Smooth muscle cell (in vitro differentiated cells): Measurements from ENCODE around the gene GABRG3. TPM values are rescaled to one million over a fixed set of nuclear protein-coding genes. Genes with fewer than 3 reads are reported as not detected.

Source experiments
- DNase-seq: peaks from one replicate; lab custom pipeline; 2025; ENCODE audit not compliant: unreplicated experiment; lab: John Stamatoyannopoulos, UW
- H2AFZ ChIP-seq: fragments of 200-600 bp; sonication (generic); 2 replicates; pipeline ENCODE4 v1.6.0; 2016; ENCODE audit warnings: antibody characterized with exemption, low read depth, mild to moderate bottlenecking
- H3F3A ChIP-seq: fragments of 200-600 bp; sonication (generic); 2 replicates; pipeline ENCODE4 v1.6.0; 2017; ENCODE audit warnings: antibody characterized with exemption, low read depth
- H3K27ac ChIP-seq: fragments of 200-600 bp; sonication (generic); 2 replicates; pipeline ENCODE4 v1.5.1; 2016; ENCODE audit warnings: low read depth, mild to moderate bottlenecking
- H3K27me3 ChIP-seq: fragments of 200-600 bp; sonication (generic); 2 replicates; pipeline ENCODE4 v1.6.1; 2016; ENCODE audit warnings: low read depth, mild to moderate bottlenecking
- H3K36me3 ChIP-seq: fragments of 200-600 bp; sonication (generic); 2 replicates; pipeline ENCODE4 v1.5.1; 2016; ENCODE audit warnings: low read depth
- H3K4me1 ChIP-seq: fragments of 200-600 bp; sonication (generic); 2 replicates; pipeline ENCODE4 v1.5.1; 2016; ENCODE audit warnings: low read depth
- H3K4me2 ChIP-seq: fragments of 200-600 bp; sonication (generic); 2 replicates; pipeline ENCODE4 v1.6.0; 2016; ENCODE audit warnings: mild to moderate bottlenecking
- H3K4me3 ChIP-seq: fragments of 200-600 bp; sonication (generic); 2 replicates; pipeline ENCODE4 v1.5.1; 2016; ENCODE audit warnings: mild to moderate bottlenecking
- H3K79me2 ChIP-seq: fragments of 200-600 bp; sonication (generic); 2 replicates; pipeline ENCODE4 v1.6.0; 2016; ENCODE audit warnings: low read depth, mild to moderate bottlenecking
- H3K9ac ChIP-seq: fragments of 200-600 bp; sonication (generic); 2 replicates; pipeline ENCODE4 v1.6.0; 2016; ENCODE audit warnings: low read depth
- H3K9me3 ChIP-seq: fragments of 200-600 bp; sonication (generic); replicated peaks from 2 replicates; pipeline ENCODE4 v1.5.1; 2016; ENCODE audit warnings: low read depth
- H4K20me1 ChIP-seq: fragments of 200-600 bp; sonication (generic); 2 replicates; pipeline ENCODE4 v1.6.0; 2016; ENCODE audit warnings: low read depth
- CTCF ChIP-seq: fragments of 200-600 bp; sonication (generic); IDR thresholded peaks from 2 replicates; pipeline ENCODE4 v1.5.1; 2017; ENCODE audit warnings: borderline replicate concordance, mild to moderate bottlenecking, antibody characterized with exemption; ENCODE audit not compliant: insufficient read depth, poor library complexity, severe bottlenecking
- WGBS: methylation state at CpG from one replicate; pipeline ENCODE4 v1.1.7; 2016; ENCODE audit warnings: low lambda C conversion rate; 5-methylcytosine and 5-hydroxymethylcytosine counted together
- polyA plus RNA-seq: library from polyadenylated mRNA; unstranded; fragments of >200 nt; fragmentation: Nextera tagmentation; extraction: Ambion mirVana; gene quantifications from 2 replicates; pipeline ENCODE4 v1.2.1, GENCODE V29; 2016
- total RNA-seq: library from RNA; depleted of rRNA; stranded (reverse); fragments of >200 nt; gene quantifications from 2 replicates; pipeline ENCODE4 v1.2.3, GENCODE V29; 2014

Gene GABRG3
- total and polyA plus RNA-seq, 2 experiments from 2014 or later = under 0.01 TPM; not detected in 1

DNA sequence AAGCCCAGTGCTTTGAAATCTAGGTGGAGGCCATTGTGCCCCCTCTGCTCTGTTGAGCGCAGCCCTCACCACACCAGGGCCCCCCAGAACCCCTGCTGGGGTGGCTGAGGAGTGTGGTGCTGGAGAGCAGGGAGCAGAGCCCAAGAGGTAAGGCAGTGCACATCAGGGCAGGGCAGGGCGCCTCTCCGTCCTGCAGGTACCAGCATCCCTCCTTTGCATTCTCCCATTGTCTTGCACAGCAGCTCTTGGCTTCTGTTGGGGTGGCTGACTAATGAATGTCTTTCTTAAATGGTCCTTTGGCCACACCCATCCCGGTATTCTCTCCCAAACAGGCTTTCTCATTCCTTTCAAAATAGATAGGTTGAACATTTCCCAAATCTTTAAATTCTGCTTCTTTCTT is 41.4 kb upstream of the GABRG3 start:
- WGBS = 76% methylated on average over 2 of the region's 4 CpGs
- H2AFZ ChIP-seq = no peak overlapping the region
- no peak overlapping the region for H3K4me2 ChIP-seq
- no peak overlapping the region for H3K27ac ChIP-seq
- no peak for DNase-seq
- no peaks in the 10 kb centered on the region for H3F3A ChIP-seq
- TF ChIP-seq CTCF = no peak
- H3K9me3 ChIP-seq = no peaks in the 10 kb centered on the region
- no peak overlapping the region for H3K9ac ChIP-seq
- peaks cover 2% of the 10 kb centered on the region for H3K4me1 ChIP-seq
- no peak overlapping the region for H3K4me3 ChIP-seq
- H3K27me3 ChIP-seq = no peaks in the 10 kb centered on the region
- H3K79me2 ChIP-seq = no peaks in the 10 kb centered on the region
- H3K36me3 ChIP-seq = no peaks in the 10 kb centered on the region
- H4K20me1 ChIP-seq = no peaks in the 10 kb centered on the region

- Histone ChIP-seq H3K27ac (no peak overlapping the region), H3K9me3 (no peaks in the 10 kb centered on the region), H3K27me3 (no peaks in the 10 kb centered on the region), H4K20me1 (no peaks in the 10 kb centered on the region), H3K4me1 (no peaks in the 10 kb centered on the region), H3K9ac (no peak overlapping the region), H2AFZ (no peak overlapping the region), H3F3A (no peaks in the 10 kb centered on the region), H3K36me3 (no peaks in the 10 kb centered on the region), H3K4me2 (no peak overlapping the region), H3K79me2 (no peaks in the 10 kb centered on the region), H3K4me3 (no peak overlapping the region)
- no peak for DNase-seq
- 92% methylated on average over 6 of the region's 6 CpGs for WGBS
- no peak for TF ChIP-seq CTCF
These were observed 36.1 kb upstream of the GABRG3 start for GRCh38 chr15:26934848-26935247.

DNA sequence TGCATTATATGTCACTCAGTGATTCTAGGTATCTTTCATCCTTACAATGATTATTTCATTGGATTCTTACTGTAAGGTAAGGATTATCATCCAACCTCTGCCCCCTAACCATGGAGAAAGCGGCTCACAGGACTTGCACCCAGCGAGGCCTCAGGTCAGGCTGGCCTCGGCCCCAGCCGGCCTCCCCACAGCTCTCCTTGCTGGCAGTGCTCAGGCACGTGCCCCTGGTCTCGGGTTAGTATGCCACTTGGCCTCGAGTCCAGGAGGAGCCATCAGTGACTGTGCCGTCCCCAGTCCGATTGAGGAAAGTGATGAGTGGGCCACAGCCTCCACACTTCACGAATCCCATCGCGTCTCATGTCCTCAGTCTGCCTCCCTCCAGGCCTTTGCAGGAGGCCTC is 35.7 kb upstream of the GABRG3 start:
- no peak overlapping the region for H3K9ac ChIP-seq
- 93% methylated on average over 12 of the region's 12 CpGs for WGBS
- no peaks in the 10 kb centered on the region for H3K9me3 ChIP-seq
- no peaks in the 10 kb centered on the region for H3F3A ChIP-seq
- no peak for TF ChIP-seq CTCF
- H3K27me3 ChIP-seq = no peaks in the 10 kb centered on the region
- no peak overlapping the region for H3K27ac ChIP-seq
- no peak overlapping the region for H3K4me2 ChIP-seq
- no peaks in the 10 kb centered on the region for H4K20me1 ChIP-seq
- no peak for DNase-seq
- H3K36me3 ChIP-seq = no peaks in the 10 kb centered on the region
- no peak overlapping the region for H2AFZ ChIP-seq
- H3K4me1 ChIP-seq = no peaks in the 10 kb centered on the region
- no peaks in the 10 kb centered on the region for H3K79me2 ChIP-seq
- no peak overlapping the region for H3K4me3 ChIP-seq

- DNase-seq = no peak
- H2AFZ ChIP-seq = no peak overlapping the region
- no peak overlapping the region for H3K27ac ChIP-seq
- no peak overlapping the region for H3K9ac ChIP-seq
- no peak overlapping the region for H3K4me2 ChIP-seq
- H3F3A ChIP-seq = no peaks in the 10 kb centered on the region
- no peaks in the 10 kb centered on the region for H4K20me1 ChIP-seq
- no peaks in the 10 kb centered on the region for H3K9me3 ChIP-seq
- TF ChIP-seq CTCF = no peak
- 95% methylated on average over 5 of the region's 5 CpGs for WGBS
- H3K4me1 ChIP-seq = no peaks in the 10 kb centered on the region
- no peak overlapping the region for H3K4me3 ChIP-seq
- H3K27me3 ChIP-seq = no peaks in the 10 kb centered on the region
- no peaks in the 10 kb centered on the region for H3K79me2 ChIP-seq
- H3K36me3 ChIP-seq = no peaks in the 10 kb centered on the region
These were observed 34.5 kb upstream of the GABRG3 start for GRCh38 chr15:26936502-26936901.
